SK-N-SH (cell line): Measurements from ENCODE around the gene ZNF138.

Source experiments
- CHD2 ChIP-seq: fragments of 150-350 bp; IDR thresholded peaks from 2 replicates; pipeline ENCODE4 v1.6.1; 2018; ENCODE audit warnings: low read length; ENCODE audit not compliant: partially characterized antibody
- EP300 ChIP-seq, 2 experiments: IDR thresholded peaks; 2 replicates each; pipeline versions ENCODE4 v1.4.0 to v1.6.1; 2012; ENCODE audit warnings: borderline replicate concordance in 1 of 2, low read depth in 1 of 2, low read length in 1 of 2
- FOXJ3 ChIP-seq: sonication (generic); formaldehyde crosslinking; IDR thresholded peaks from 2 replicates; pipeline ENCODE4 v1.5.1; 2020; ENCODE audit warnings: mild to moderate bottlenecking, missing genetic modification reagents
- GATA2 ChIP-seq: sonication (generic); formaldehyde crosslinking; IDR thresholded peaks from 2 replicates; pipeline ENCODE4 v1.5.0; 2020; ENCODE audit warnings: mild to moderate bottlenecking, missing genetic modification reagents
- JUND ChIP-seq: IDR thresholded peaks from 2 replicates; pipeline ENCODE4 v1.4.0; 2012
- MEF2A ChIP-seq: IDR thresholded peaks from 2 replicates; pipeline ENCODE4 v1.4.0; 2012; ENCODE audit warnings: low read depth, borderline replicate concordance
- RAD21 ChIP-seq: IDR thresholded peaks from 2 replicates; pipeline ENCODE4 v1.6.1; 2012; ENCODE audit warnings: mild to moderate bottlenecking, low read length
- TAF1 ChIP-seq: IDR thresholded peaks from 2 replicates; pipeline ENCODE4 v1.6.1; 2012; ENCODE audit warnings: low read depth, mild to moderate bottlenecking, low read length, moderate library complexity, borderline replicate concordance
- TCF12 ChIP-seq: IDR thresholded peaks from 2 replicates; pipeline ENCODE4 v1.4.0; 2012
- TEAD4 ChIP-seq: IDR thresholded peaks from 2 replicates; pipeline ENCODE4 v1.4.0; 2012; ENCODE audit warnings: mild to moderate bottlenecking, borderline replicate concordance; ENCODE audit not compliant: insufficient read depth
- TF ChIP-seq, protein P1 (sequence below): fragments of 200-600 bp; sonication (generic); IDR thresholded peaks from 2 replicates; pipeline ENCODE4 v1.6.1; 2017; ENCODE audit warnings: antibody characterized with exemption, mild to moderate bottlenecking, moderate library complexity

GRCh38 chr7:64795176-64795575 is 948 bp downstream of the ZNF138 start:
- no peak for TF ChIP-seq CHD2
- TF ChIP-seq, protein P1, sequence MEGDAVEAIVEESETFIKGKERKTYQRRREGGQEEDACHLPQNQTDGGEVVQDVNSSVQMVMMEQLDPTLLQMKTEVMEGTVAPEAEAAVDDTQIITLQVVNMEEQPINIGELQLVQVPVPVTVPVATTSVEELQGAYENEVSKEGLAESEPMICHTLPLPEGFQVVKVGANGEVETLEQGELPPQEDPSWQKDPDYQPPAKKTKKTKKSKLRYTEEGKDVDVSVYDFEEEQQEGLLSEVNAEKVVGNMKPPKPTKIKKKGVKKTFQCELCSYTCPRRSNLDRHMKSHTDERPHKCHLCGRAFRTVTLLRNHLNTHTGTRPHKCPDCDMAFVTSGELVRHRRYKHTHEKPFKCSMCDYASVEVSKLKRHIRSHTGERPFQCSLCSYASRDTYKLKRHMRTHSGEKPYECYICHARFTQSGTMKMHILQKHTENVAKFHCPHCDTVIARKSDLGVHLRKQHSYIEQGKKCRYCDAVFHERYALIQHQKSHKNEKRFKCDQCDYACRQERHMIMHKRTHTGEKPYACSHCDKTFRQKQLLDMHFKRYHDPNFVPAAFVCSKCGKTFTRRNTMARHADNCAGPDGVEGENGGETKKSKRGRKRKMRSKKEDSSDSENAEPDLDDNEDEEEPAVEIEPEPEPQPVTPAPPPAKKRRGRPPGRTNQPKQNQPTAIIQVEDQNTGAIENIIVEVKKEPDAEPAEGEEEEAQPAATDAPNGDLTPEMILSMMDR, result no peak
- no peak for TF ChIP-seq EP300 (IDR thresholded peaks at IDR 0.05; ENCODE audit: borderline replicate concordance in 1 of 2, low read depth in 1 of 2, low read length in 1 of 2)
- TF ChIP-seq TEAD4, result no peak
- no peak for TF ChIP-seq RAD21
- TF ChIP-seq FOXJ3, result no peak
- no peak for TF ChIP-seq GATA2 (CRISPR knock-in tag)
- no peak for TF ChIP-seq TAF1
- no peak for TF ChIP-seq JUND
- TF ChIP-seq MEF2A, result no peak
- TF ChIP-seq TCF12, result no peak
